Muscle layer of duodenum (tissue), 2 donors: ENCODE data around the gene KISS1R.

Experiments
- H3K27ac ChIP-seq: one replicate; pipeline ENCODE4 v1.7.0; 2013; ENCODE audit warnings: mild to moderate bottlenecking, low read length
- H3K27me3 ChIP-seq: one replicate; pipeline ENCODE4 v1.7.0; 2013; ENCODE audit warnings: low read depth, mild to moderate bottlenecking, control low read depth, low read length
- H3K36me3 ChIP-seq, 2 donors: one replicate each; pipeline ENCODE4 v1.7.0; 2013; ENCODE audit warnings: low read length in 2 of 2, control low read depth in 1 of 2, mild to moderate bottlenecking in 1 of 2; ENCODE audit not compliant: insufficient read depth in 2 of 2, control insufficient read depth in 1 of 2
- H3K4me1 ChIP-seq, 2 donors: one replicate each; pipeline ENCODE4 v1.7.0; 2013; ENCODE audit warnings: low read length in 2 of 2, mild to moderate bottlenecking in 2 of 2, control low read depth in 1 of 2, moderate library complexity in 1 of 2; ENCODE audit not compliant: insufficient read depth in 2 of 2, control insufficient read depth in 1 of 2
- H3K4me3 ChIP-seq, 2 donors: one replicate each; pipeline ENCODE4 v1.7.0; 2013; ENCODE audit warnings: low read length in 2 of 2, low read depth in 1 of 2, mild to moderate bottlenecking in 1 of 2
- H3K9me3 ChIP-seq, 2 donors: one replicate each; pipeline ENCODE4 v1.7.0; 2013; ENCODE audit warnings: low read length in 2 of 2, control low read depth in 1 of 2, mild to moderate bottlenecking in 1 of 2; ENCODE audit not compliant: control insufficient read depth in 1 of 2
- donor health status: healthy.

Gene KISS1R

DNA sequence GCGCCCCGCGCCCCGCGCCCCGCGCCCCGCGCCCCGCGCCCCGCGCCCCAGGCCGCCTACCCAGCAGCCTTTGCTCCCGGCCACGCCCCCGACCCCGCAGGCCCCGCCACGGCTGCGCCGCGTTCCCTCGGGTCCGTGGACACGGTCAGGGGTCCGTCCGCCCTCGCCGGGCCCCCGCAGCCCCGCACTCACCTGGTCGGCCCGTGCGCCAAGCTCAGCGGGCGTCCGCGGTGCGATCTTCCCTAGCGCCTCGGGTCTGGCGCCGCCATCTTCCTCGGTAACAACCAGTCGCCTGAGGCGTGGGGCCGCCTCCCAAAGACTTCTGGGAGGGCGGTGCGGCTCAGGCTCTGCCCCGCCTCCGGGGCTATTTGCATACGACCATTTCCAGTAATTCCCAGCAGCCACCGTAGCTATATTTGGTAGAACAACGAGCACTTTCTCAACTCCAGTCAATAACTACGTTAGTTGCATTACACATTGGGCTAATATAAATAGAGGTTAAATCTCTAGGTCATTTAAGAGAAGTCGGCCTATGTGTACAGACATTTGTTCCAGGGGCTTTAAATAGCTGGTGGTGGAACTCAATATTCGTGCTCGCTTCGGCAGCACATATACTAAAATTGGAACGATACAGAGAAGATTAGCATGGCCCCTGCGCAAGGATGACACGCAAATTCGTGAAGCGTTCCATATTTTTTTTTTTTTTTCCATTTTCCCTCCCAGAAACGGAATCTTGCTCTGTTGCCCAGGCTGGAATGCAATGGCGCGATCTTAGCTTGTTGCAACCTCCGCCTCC lies 24.0 kb upstream of the KISS1R start, which contains the start of the genes MED16 and RNU6-9:
TSS of gene MED16 (minus strand) at position 294 of the 796 bp plus-strand sequence. CDS start 2,056 bp downstream, outside the sequence.
TSS of gene RNU6-9 (plus strand) at position 591 of the 796 bp plus-strand sequence.
- Histone ChIP-seq H3K9me3 (no peaks in the 10 kb centered on the region), H3K27me3 (no peaks in the 10 kb centered on the region), H3K4me1 (peaks cover 0 to 18% of the 10 kb centered on the region in 2 donors), H3K27ac (peak within 1 kb of the TSS; percentile 94), H3K36me3 (peaks cover 5 to 33% of the 10 kb centered on the region in 2 donors), H3K4me3 (peak within 1 kb of the TSS; percentile 70 to 90)

DNA sequence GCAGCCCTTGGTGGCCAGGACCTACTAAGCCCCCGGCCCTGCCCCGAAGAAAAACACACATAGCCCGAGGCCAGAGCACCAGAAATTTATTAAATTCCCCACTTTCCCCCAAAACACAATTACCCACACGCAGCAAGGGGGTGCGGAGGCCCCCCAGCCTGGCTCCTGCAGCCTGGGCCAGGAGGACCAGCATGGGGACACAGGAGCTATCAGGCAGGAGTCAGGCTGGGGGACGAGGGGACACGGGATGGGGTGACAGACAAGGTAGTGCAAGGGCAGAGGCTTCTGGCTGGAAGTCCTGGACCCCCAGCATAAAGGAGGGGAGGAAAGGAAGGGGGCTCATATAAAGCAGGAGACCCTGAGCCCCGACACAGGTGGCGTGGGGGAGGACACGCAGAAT lies 20.7 kb upstream of the KISS1R start:
- Histone ChIP-seq H3K4me3 (no peak overlapping the region), H3K9me3 (no peaks in the 10 kb centered on the region), H3K36me3 (peaks cover 0 to 24% of the 10 kb centered on the region in 2 donors), H3K27ac (no peak overlapping the region), H3K27me3 (no peaks in the 10 kb centered on the region), H3K4me1 (peaks cover 0 to 9% of the 10 kb centered on the region in 2 donors)

DNA sequence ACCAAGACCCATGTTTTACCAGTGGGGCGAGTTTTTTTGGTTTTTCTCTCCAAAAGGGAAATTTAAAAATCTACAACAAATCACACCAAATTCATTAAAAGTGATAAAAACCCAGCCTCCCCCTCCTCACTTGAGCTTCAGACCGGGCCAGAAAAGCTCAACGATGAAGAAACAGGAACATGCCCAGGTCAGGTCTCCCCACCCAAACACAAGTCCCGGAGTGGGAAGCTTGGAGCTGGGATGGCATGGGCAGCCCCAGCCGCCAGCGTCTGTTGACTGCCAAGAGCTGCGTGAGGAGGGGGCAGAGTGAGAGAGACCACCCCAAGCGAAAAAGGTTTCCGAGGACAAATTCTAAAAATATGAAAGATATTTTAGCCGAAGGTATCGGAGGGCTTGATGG lies 20.1 kb upstream of the KISS1R start:
- H3K27me3 ChIP-seq, result no peaks in the 10 kb centered on the region
- H3K4me1 ChIP-seq, result peaks cover 0 to 4% of the 10 kb centered on the region in 2 donors
- H3K9me3 ChIP-seq, result no peaks in the 10 kb centered on the region
- no peak overlapping the region for H3K27ac ChIP-seq
- H3K36me3 ChIP-seq, result peaks cover 0 to 27% of the 10 kb centered on the region in 2 donors
- no peak overlapping the region for H3K4me3 ChIP-seq

DNA sequence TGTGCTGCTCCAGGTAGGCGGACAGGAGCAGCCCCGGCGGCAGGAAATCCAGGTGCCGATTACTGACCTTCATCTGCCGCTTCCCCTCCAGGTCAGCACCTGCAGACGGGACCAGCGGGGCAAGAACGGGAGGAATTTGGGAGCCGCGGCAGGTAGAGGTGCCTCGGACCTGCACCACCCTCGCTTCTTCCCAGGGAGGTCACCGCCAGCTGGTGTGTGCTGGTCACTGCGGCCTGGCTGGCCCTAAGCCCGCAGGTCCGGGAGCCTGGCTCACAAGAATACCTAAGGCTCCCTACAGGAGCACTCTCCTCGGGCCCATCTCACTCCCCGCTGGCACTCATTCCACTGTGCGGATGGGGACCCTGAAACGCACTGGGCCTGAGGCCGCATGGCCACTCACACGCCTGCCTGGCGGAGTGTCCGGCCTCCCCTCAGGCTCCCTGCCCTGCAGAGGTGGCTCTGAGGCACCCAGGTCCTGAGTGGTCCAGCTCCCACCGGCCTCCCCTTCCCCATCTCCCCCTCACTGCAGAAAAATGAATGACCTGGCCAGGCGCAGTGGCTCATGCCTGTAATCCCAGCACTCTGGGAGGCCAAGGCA lies 19.6 kb upstream of the KISS1R start:
- peaks cover 0 to 28% of the 10 kb centered on the region in 2 donors for H3K36me3 ChIP-seq
- no peaks in the 10 kb centered on the region for H3K27me3 ChIP-seq
- no peak overlapping the region for H3K27ac ChIP-seq
- no peaks in the 10 kb centered on the region for H3K9me3 ChIP-seq
- no peaks in the 10 kb centered on the region for H3K4me1 ChIP-seq
- H3K4me3 ChIP-seq, result no peak overlapping the region

DNA sequence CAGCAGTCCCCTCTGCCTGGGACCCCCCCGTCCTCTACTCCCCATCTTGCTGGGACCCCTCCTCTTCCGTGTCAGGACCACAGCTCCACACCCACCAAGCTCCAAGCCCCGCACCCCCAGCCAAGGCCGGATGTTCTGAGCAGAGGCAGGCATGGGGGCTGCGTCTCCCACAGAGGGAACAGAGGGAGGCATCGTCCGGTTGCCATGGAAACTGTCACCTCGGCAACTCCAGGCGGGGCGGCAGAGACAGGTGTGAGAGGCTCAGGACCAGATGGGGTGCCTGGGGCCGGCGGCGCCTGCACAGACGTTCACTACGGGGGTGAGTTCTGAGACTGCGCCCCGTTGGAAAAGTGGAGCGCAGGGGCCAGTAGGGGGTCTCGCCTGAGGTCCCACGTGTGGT lies 18.5 kb upstream of the KISS1R start:
- Histone ChIP-seq H3K27me3 (no peaks in the 10 kb centered on the region), H3K36me3 (peaks cover 0 to 28% of the 10 kb centered on the region in 2 donors), H3K4me1 (no peaks in the 10 kb centered on the region), H3K27ac (no peak overlapping the region), H3K4me3 (no peak overlapping the region), H3K9me3 (no peaks in the 10 kb centered on the region)

DNA sequence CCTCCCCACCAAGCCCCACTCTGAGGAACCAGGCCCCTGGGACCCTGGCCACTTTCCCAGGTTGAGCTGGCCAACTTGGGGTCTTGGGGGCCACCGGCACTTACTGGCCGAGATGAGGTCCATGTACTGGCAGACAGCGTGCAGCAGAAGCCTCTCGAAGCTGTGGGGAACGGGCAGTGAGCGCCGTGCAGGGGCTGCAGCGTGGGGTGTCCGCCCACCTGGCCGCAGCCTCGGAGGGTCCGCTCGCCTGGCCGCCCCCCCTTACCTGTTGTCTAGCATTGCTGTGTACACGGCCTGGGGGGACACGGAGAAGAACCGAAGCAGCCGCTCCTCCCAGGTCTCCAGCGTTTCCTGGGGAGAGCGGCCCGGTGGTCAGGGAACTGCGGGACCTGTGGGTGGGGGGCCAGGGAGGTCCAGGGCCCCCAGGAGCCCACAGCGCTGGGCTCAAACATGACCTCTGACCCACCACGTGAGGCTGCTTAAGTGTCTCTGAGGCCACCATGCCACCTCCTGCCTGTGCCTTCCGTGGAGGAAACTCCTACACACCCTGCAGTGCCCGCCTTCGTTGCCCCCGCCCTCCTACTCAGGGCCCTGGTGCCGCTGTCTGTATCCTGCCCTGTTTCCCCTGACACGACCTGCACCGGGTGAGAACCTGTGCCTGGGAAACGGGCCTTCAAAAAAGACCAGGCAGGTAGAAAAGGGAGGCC lies 17.6 kb upstream of the KISS1R start:
- H3K9me3 ChIP-seq, result no peaks in the 10 kb centered on the region
- peaks cover 0 to 28% of the 10 kb centered on the region in 2 donors for H3K36me3 ChIP-seq
- no peaks in the 10 kb centered on the region for H3K27me3 ChIP-seq
- no peaks in the 10 kb centered on the region for H3K4me1 ChIP-seq
- no peak overlapping the region for H3K27ac ChIP-seq
- no peak overlapping the region for H3K4me3 ChIP-seq

DNA sequence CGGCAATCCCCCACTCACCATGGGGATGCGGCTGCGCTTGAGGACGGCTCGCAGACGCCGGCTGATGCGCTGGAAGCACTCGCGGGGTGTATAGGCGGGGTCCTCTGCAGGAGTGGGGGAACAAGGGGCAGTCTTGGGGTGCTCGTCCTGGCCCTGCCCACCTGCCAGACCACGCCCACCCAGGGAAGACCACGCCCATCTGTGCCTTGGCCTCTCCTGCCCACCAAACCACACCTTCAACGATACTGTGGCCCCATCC lies 17.2 kb upstream of the KISS1R start:
- no peak overlapping the region for H3K4me3 ChIP-seq
- H3K36me3 ChIP-seq, result peaks cover 0 to 28% of the 10 kb centered on the region in 2 donors
- no peaks in the 10 kb centered on the region for H3K27me3 ChIP-seq
- no peaks in the 10 kb centered on the region for H3K9me3 ChIP-seq
- H3K27ac ChIP-seq, result no peak overlapping the region
- H3K4me1 ChIP-seq, result no peaks in the 10 kb centered on the region

DNA sequence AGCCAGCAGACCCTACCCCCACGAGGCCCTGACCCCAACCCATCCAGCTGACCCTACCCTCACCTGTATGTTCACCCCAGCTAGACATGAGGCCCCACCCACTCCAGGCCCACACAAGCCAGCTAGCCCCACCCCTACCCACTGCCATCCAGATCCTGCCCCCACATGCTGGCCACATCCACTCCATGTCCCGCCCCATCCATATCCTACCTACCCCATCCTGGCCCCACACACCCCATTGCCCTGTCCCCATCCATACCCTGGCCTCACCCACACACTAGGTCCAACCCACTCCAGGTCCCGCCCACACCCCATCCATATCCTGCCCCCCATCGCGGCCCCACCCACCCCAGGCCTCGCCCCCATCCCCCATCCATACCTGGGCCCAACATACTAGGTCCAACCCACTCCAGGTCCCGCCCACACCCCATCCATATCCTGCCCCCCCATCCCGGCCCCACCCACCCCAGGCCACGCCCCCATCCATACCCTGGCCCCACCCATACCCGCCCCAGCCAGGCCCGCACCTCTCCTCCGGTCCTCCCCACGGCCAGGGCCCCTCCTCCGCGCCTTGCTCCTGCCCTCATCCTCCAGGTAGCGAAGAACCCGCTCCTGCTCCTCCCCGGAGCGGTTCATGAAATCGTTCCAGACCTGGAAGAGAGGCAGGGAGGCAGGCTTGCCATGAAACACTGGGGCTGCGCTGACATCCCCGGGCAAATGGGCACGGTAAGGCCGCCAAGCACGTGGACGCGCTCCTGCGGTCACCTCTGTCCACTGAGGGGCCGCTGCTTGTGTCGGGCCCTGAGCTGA lies 16.6 kb upstream of the KISS1R start:
- Histone ChIP-seq H3K27me3 (no peaks in the 10 kb centered on the region), H3K27ac (no peak overlapping the region), H3K36me3 (peaks cover 0 to 28% of the 10 kb centered on the region in 2 donors), H3K4me3 (no peak overlapping the region), H3K9me3 (no peaks in the 10 kb centered on the region), H3K4me1 (no peaks in the 10 kb centered on the region)

DNA sequence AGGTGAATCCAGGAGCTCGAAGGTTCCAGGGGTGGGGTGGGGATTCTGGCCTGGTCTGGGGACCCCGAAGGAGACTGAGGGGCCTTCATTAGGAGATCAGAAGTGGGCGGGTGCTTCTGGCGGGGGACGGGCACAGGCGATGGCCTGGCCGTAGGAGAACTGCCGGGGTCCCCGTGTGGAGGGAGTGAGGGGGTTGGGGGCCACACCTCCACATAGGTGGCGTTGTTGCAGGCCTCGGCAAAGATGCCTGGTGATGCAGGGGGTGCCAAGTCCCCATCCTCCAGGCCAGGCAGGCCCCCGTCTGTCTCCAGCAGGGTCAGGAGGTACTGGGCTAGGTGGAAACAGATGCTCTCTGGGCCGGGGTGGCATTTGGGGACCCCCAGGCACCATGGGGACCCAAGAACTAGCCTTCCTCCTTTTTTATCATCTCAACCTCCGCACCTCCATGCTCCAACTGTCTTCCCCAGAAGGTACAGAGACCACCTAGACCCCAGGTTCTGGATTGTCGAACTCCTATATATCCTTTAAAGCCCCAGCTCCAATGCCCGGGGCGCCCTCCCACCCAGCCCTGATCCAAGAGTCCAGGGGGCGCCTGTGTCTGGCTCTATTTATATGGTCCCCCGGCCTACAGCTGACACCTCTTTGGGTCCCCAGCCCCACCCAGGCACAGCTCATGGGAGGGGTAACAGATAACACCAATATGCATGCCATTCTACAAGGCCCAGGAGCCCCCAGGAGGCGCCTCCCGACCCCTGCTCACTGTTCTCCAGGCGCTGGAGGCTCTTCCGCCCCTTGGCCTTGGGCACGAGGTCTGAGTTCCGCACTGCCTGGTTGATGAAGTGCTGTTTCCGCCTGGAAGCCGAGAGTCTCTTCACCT lies 15.7 kb upstream of the KISS1R start:
- no peaks in the 10 kb centered on the region for H3K27me3 ChIP-seq
- no peak overlapping the region for H3K4me3 ChIP-seq
- no peaks in the 10 kb centered on the region for H3K9me3 ChIP-seq
- H3K4me1 ChIP-seq, result no peaks in the 10 kb centered on the region
- peaks cover 0 to 28% of the 10 kb centered on the region in 2 donors for H3K36me3 ChIP-seq
- H3K27ac ChIP-seq, result no peak overlapping the region

DNA sequence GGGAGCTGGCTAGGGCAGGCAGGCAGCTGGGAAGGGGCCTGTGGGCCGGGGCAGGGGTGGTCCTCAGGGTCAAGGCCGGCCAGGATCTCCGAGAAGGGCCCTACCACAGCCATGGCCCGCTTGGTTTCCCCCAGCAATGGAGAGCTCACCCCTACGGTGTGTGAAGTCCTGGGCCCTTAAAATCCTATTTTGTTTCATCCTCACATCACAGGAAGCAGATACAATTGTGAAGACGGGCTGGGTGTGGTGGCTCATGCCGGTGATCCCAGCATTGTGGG lies 15.1 kb upstream of the KISS1R start:
- peaks cover 0 to 26% of the 10 kb centered on the region in 2 donors for H3K36me3 ChIP-seq
- H3K4me1 ChIP-seq, result no peaks in the 10 kb centered on the region
- no peaks in the 10 kb centered on the region for H3K27me3 ChIP-seq
- no peak overlapping the region for H3K4me3 ChIP-seq
- H3K27ac ChIP-seq, result no peak overlapping the region
- H3K9me3 ChIP-seq, result no peaks in the 10 kb centered on the region
